ENCODE results near the gene ZNF598. TPM values are rescaled to one million over a fixed set of nuclear protein-coding genes. Genes with fewer than 3 reads are reported as not detected.

Gene ZNF598
- total RNA-seq, 2 donors from 2014 or later = 65.8 to 68.5 TPM

- ATAC-seq (ENCODE audit: insufficient number of reproducible peaks, low FRiP score, low read depth) = no peak
- H3K36me3 ChIP-seq = no peaks in the 10 kb centered on the region
- no peak overlapping the region for H3K4me3 ChIP-seq
- no peak overlapping the region for H3K27ac ChIP-seq
- H3K9me3 ChIP-seq = no peaks in the 10 kb centered on the region
- TF ChIP-seq CTCF (IDR thresholded peaks at IDR 0.05) = no peak
- H3K27me3 ChIP-seq (replicated peaks; ENCODE audit: insufficient read depth) = peaks cover 6% of the 10 kb centered on the region
- no peak for DNase-seq (ENCODE audit: low spot score)
- H3K4me1 ChIP-seq (ENCODE audit: control insufficient read depth in 1 of 2, low read depth in 2 of 2) = peaks cover 3 to 32% of the 10 kb centered on the region in 2 donors
Measured at GRCh38 chr16:2019921-2020831, 10.6 kb upstream of the ZNF598 start.

GRCh38 chr16:2019518-2019920, 9.9 kb upstream of the ZNF598 start, which contains the start of gene NPW:
NPW (plus strand) TSS chr16:2019785.
- no peak for ATAC-seq (ENCODE audit: insufficient number of reproducible peaks, low FRiP score, low read depth)
- Histone ChIP-seq H3K4me1 (ENCODE audit: control insufficient read depth in 1 of 2, low read depth in 2 of 2) (peaks cover 3 to 32% of the 10 kb centered on the region in 2 donors), H3K9me3 (no peaks in the 10 kb centered on the region), H3K36me3 (no peaks in the 10 kb centered on the region), H3K27ac (no peak within 1 kb of the TSS), H3K27me3 (replicated peaks; ENCODE audit: insufficient read depth) (peaks cover 6% of the 10 kb centered on the region), H3K4me3 (no peak within 1 kb of the TSS)
- no peak for DNase-seq (ENCODE audit: low spot score)
- no peak for TF ChIP-seq CTCF (IDR thresholded peaks at IDR 0.05)

GRCh38 chr16:2016407-2016922, 6.8 kb upstream of the ZNF598 start:
- H3K9me3 ChIP-seq = no peaks in the 10 kb centered on the region
- H3K36me3 ChIP-seq = no peaks in the 10 kb centered on the region
- TF ChIP-seq CTCF (IDR thresholded peaks at IDR 0.05) = no peak
- no peak overlapping the region for H3K27ac ChIP-seq
- peaks cover 0 to 16% of the 10 kb centered on the region in 2 donors for H3K4me1 ChIP-seq (ENCODE audit: control insufficient read depth in 1 of 2, low read depth in 2 of 2)
- peaks cover 6% of the 10 kb centered on the region for H3K27me3 ChIP-seq (replicated peaks; ENCODE audit: insufficient read depth)
- DNase-seq (ENCODE audit: low spot score) = no peak
- no peak overlapping the region for H3K4me3 ChIP-seq
- ATAC-seq (ENCODE audit: insufficient number of reproducible peaks, low FRiP score, low read depth) = no peak

- DNase-seq (ENCODE audit: low spot score) (no peak), ATAC-seq (ENCODE audit: insufficient number of reproducible peaks, low FRiP score, low read depth) (no peak)
- no peak overlapping the region for H3K27ac ChIP-seq
- H3K27me3 ChIP-seq (replicated peaks; ENCODE audit: insufficient read depth) = peaks cover 6% of the 10 kb centered on the region
- H3K9me3 ChIP-seq = no peaks in the 10 kb centered on the region
- no peaks in the 10 kb centered on the region for H3K36me3 ChIP-seq
- no peak overlapping the region for H3K4me3 ChIP-seq
- no peak for TF ChIP-seq CTCF (IDR thresholded peaks at IDR 0.05)
- H3K4me1 ChIP-seq (ENCODE audit: control insufficient read depth in 1 of 2, low read depth in 2 of 2) = peaks cover 0 to 16% of the 10 kb centered on the region in 2 donors
Measured at GRCh38 chr16:2015947-2016208, 6.3 kb upstream of the ZNF598 start.

GRCh38 chr16:2015117-2015946, 5.7 kb upstream of the ZNF598 start:
- no peak for TF ChIP-seq CTCF (IDR thresholded peaks at IDR 0.05)
- ATAC-seq (ENCODE audit: insufficient number of reproducible peaks, low FRiP score, low read depth) = no peak

More at GRCh38 chr16:2015117-2015946, 5.7 kb upstream of the ZNF598 start:
- Histone ChIP-seq H3K27me3 (replicated peaks; ENCODE audit: insufficient read depth) (peaks cover 6% of the 10 kb centered on the region), H3K27ac (no peak overlapping the region), H3K9me3 (no peaks in the 10 kb centered on the region), H3K4me3 (no peak overlapping the region), H3K4me1 (ENCODE audit: control insufficient read depth in 1 of 2, low read depth in 2 of 2) (peaks cover 3 to 16% of the 10 kb centered on the region in 2 donors), H3K36me3 (no peaks in the 10 kb centered on the region)
- DNase-seq (ENCODE audit: low spot score) = no peak
